ENCODE data around the gene PACSIN3. TPM values are rescaled to one million over a fixed set of nuclear protein-coding genes. Genes with fewer than 3 reads are reported as not detected.

Gene PACSIN3
- total and polyA plus RNA-seq, 2 donors (not counting 3 experiments of a cell fraction or from before 2014, with no cell fraction given): 15.2 to 27.2 TPM

DNA sequence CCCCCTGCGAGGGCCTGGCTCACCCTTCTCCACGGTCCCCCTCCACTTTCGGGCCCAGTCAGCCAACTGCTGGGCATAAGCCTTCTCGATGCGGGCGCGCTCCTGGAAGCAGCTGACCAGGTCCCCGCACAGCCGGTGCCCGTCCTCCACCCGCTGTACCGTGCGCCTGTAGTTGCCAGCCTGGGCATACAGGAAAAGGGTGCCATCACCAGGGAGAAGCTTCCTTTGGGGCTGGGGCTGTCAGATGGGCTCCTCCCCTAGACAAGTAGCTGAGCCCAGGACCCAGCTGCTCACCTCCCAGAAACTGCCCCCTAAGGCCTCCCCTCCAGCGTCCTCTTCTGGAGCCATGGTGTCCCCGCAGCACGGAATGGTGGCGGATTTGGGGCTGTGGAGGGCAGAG is 3.9 kb downstream of the PACSIN3 start:
- POLR2A ChIA-PET: no interaction called here
- no peak overlapping the region for H3K4me2 ChIP-seq (ENCODE audit: insufficient read depth, low read length)
- H3K4me1 ChIP-seq (ENCODE audit: control insufficient read depth, extremely low read depth, insufficient read depth, low read length): peaks cover 19% of the 10 kb centered on the region
- H3K27me3 ChIP-seq (ENCODE audit: control insufficient read depth in 2 of 2, insufficient read depth in 2 of 2, low read length in 2 of 2): no peaks in the 10 kb centered on the region
- intact Hi-C loops (cut with micrococcal nuclease): no loop called here
- no peak for TF ChIP-seq FOS (IDR thresholded peaks at IDR 0.05; ENCODE audit: borderline replicate concordance, insufficient read depth, low read length)
- H4K20me1 ChIP-seq (replicated peaks; ENCODE audit: control insufficient read depth, extremely low read depth, insufficient read depth, low read length): no peaks in the 10 kb centered on the region
- no TSS peak for BruUV-seq (replicated peaks)
- DNase-seq (ENCODE audit: low read depth, low spot score) (no peak), FAIRE-seq (no peak)
- no peaks in the 10 kb centered on the region for H3K9me3 ChIP-seq (replicated peaks; ENCODE audit: control insufficient read depth, insufficient read depth, low read length)
- H3K9ac ChIP-seq (replicated peaks; ENCODE audit: extremely low read depth, insufficient read depth, low read length): no peak overlapping the region
- H3K79me2 ChIP-seq (ENCODE audit: control insufficient read depth, insufficient read depth, low read length): no peaks in the 10 kb centered on the region
- H3K4me3 ChIP-seq (replicated peaks in 1 of 3; ENCODE audit: insufficient read depth in 1 of 3, low read depth in 1 of 3, low read length in 3 of 3): no peak overlapping the region
- dilution Hi-C loops (cut with MboI; ENCODE audit: extremely low pct_ligation_motif_present, low sequenced_read_pairs): no loop called here
- H2AFZ ChIP-seq (ENCODE audit: low read depth, low read length): no peak overlapping the region
- no peak overlapping the region for H3K27ac ChIP-seq (ENCODE audit: insufficient read depth, low read depth, low read length)
- H3K36me3 ChIP-seq (ENCODE audit: control insufficient read depth in 2 of 2, extremely low read depth in 1 of 2, insufficient read depth in 2 of 2, low read length in 2 of 2): peaks cover 0 to 9% of the 10 kb centered on the region in 2 experiments
- CTCF ChIA-PET: interaction anchor here (1.0 to 1.1 kb wide), 2 partner anchors 77 to 173 kb away, joined by 3 read pairs; no protein-coding TSS in a partner anchor
- no peaks in the 10 kb centered on the region for H3K9me1 ChIP-seq (replicated peaks; ENCODE audit: control insufficient read depth, extremely low read depth, insufficient read depth, low read length)

GRCh38 chr11:47181271-47181670 is 5.0 kb downstream of the PACSIN3 start:
- no peak overlapping the region for H3K9ac ChIP-seq (replicated peaks; ENCODE audit: extremely low read depth, insufficient read depth, low read length)
- H3K9me1 ChIP-seq (replicated peaks; ENCODE audit: control insufficient read depth, extremely low read depth, insufficient read depth, low read length): no peaks in the 10 kb centered on the region
- H3K4me2 ChIP-seq (ENCODE audit: insufficient read depth, low read length): no peak overlapping the region
- no peak overlapping the region for H3K27ac ChIP-seq (ENCODE audit: insufficient read depth, low read depth, low read length)
- no peak for FAIRE-seq
- no peaks in the 10 kb centered on the region for H4K20me1 ChIP-seq (replicated peaks; ENCODE audit: control insufficient read depth, extremely low read depth, insufficient read depth, low read length)
- H3K27me3 ChIP-seq (ENCODE audit: control insufficient read depth in 2 of 2, insufficient read depth in 2 of 2, low read length in 2 of 2): no peaks in the 10 kb centered on the region
- dilution Hi-C loops (cut with MboI; ENCODE audit: extremely low pct_ligation_motif_present, low sequenced_read_pairs): no loop called here
- H3K36me3 ChIP-seq (ENCODE audit: control insufficient read depth in 2 of 2, extremely low read depth in 1 of 2, insufficient read depth in 2 of 2, low read length in 2 of 2): peaks cover 0 to 9% of the 10 kb centered on the region in 2 experiments
- ChIA-PET POLR2A (no interaction called here), CTCF (interaction anchor here (0.7 to 5.3 kb wide), 4 partner anchors 19 to 174 kb away, joined by 3 to 67 read pairs (median 7); partner anchors contain the start of gene NR1H3)
- peaks cover 8% of the 10 kb centered on the region for H3K4me1 ChIP-seq (ENCODE audit: control insufficient read depth, extremely low read depth, insufficient read depth, low read length)
- no peak for DNase-seq (ENCODE audit: low read depth, low spot score)
- peaks cover 4% of the 10 kb centered on the region for H3K79me2 ChIP-seq (ENCODE audit: control insufficient read depth, insufficient read depth, low read length)
- no TSS peak for BruUV-seq (replicated peaks)
- no peaks in the 10 kb centered on the region for H3K9me3 ChIP-seq (replicated peaks; ENCODE audit: control insufficient read depth, insufficient read depth, low read length)
- H2AFZ ChIP-seq (ENCODE audit: low read depth, low read length): no peak overlapping the region
- no peak overlapping the region for H3K4me3 ChIP-seq (replicated peaks in 1 of 3; ENCODE audit: insufficient read depth in 1 of 3, low read depth in 1 of 3, low read length in 3 of 3)
- intact Hi-C loops (cut with micrococcal nuclease): no loop called here
- TF ChIP-seq POLR2A (IDR thresholded peaks at IDR 0.05; ENCODE audit: low read depth, low read length): no peak
- TF ChIP-seq JUN (IDR thresholded peaks at IDR 0.05; ENCODE audit: borderline replicate concordance, insufficient read depth, insufficient read length, low read depth): no peak

All from endothelial cell of umbilical vein (primary cell).